Cerebellar cortex (tissue), 1 donor: ENCODE data around the gene ARHGAP24.

Experiments used
- DNase-seq: peaks from one replicate; pipeline ENCODE4 v3.0.0-alpha.2; 2015; ENCODE audit warnings: low spot score

ARHGAP24 gene

DNA sequence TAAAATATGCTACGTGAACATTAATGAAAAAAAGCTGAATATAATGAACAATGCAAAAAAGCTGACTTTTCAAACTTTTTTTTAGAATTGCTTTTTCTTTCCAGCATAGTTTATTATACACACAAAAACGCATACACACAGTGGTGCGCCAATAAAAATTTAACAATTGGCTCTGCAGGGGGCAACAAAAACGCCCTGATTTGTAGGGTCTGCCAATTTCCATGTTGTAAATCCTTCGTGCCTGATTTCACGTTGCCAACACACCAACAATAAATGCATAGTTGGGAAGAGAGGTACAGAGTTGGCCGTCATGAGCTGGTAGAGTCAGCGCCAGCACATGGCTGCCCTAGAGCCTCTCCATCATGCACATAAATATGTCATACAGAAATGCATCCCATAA is 551.8 kb downstream of the ARHGAP24 start:
- DNase-seq = no peak

DNA sequence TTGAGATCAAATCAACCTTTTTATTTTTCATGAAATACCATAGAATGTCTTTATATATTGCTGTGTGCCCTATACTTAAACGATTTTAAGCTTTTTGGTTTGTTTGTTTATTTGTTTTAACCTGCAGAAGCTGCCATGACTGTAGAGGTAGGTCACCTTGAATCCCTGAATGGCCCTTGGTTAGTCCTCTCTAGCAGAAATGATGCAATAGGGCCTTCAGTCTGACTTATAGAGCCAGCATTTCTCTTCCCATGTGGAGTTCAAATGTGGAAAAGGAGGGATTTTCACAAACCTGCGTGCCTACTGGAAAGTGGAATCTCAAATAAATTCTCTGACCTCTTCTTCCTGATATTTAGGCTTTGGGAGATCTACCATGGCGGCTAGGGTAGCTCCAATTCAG is 557.0 kb downstream of the ARHGAP24 start:
- DNase-seq = no peak

DNA sequence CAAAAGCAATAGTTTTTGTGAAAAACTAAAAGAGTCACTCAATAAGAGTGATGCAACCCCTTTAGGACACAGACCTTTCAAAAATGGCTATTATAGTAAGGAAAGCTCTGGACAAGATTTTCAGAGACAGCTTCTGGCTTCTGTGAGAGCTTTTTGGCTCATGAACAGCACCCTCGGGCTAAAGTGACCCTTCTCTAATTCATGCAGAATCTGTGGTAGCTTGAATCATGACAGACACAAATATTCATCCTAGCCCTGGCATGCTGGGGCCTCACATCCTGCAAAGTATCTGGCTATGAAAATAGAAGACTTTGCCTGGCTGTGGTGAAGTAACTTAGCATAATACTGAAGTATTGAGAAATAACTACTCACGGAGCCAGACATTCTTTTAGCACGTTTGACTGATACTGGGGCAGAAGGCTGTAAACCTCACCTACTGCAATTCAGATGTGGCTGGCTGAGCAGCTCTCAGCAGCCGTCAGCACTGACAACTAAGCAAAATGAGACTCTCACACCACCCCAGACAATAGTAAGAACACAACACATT is 557.6 kb downstream of the ARHGAP24 start:
- peak; percentile 46 for DNase-seq

DNA sequence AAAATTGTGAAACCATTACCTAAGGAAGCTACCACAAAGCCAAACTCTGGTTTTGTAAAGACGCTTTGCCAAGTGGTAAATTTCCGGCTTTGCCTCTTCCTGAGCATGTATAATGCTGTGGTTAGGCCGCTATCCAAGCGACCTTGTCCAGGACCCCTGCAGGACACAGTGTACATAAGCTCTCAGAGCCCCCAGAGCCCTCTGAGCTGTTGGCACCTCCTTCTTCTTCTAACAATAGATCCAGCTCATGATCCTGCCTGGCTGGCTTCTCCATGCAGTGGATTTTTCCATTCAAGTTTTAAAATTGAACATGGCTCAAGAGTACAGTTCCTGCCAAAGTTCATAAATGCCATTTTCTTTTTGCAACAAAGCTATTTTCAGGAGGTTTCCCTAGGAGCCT is 558.2 kb downstream of the ARHGAP24 start:
- peak; percentile 64 for DNase-seq

DNA sequence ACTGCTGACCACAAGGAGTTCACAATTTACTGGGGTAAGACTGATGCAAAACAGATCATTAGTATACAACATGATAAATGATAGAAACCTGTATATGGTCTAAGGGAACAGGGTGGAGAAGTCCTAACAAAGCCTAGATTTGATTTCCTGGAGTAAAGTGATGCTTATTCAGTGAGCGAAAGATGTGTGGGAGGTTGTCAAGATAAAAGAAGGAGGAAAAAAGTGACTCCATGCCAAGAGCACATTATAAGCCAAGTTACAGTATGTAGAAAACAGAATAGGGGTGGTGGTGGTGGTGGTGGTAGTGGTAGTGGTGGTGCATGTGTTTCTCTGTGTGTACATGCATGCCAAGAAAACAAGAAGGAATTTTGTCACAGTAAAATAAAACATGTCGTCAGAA is 559.7 kb downstream of the ARHGAP24 start:
- no peak for DNase-seq

DNA sequence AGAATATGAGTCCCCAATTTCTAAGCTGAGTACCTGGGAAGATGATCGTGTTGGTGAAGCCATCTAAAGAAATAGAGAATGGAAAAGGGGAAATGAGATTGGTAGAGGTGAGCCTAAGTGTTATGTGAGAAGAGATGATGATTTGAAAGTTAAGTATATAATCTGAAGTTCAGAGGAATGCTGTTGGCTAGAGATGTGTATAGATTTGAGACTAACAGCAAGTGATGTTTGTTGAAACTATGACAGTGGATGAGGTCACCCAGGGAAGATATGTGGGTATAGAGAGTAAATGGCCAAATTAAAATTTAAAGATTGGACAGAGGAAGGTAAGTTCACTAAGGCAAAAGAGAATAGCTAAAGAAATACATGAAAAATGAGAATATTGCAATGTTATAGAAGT is 560.7 kb downstream of the ARHGAP24 start:
- DNase-seq = no peak

DNA sequence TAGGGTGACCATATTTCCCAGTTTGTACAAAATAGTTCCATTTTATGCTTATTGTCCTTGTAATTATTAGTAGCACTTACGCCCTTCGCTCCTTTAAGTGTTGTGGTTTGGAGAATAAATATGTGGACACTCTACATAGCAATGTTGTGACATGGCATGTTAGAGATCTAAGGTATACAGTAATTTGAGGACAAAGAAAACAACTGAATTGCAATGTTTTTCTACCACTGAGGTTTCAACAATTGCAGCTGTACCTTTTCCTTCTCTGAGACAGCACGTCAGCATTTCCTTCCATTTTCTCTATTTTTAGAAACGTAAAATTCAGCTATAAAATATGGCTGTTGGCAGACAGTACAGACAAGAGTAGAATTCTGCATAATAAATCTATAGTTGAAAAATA is 561.8 kb downstream of the ARHGAP24 start:
- no peak for DNase-seq

DNA sequence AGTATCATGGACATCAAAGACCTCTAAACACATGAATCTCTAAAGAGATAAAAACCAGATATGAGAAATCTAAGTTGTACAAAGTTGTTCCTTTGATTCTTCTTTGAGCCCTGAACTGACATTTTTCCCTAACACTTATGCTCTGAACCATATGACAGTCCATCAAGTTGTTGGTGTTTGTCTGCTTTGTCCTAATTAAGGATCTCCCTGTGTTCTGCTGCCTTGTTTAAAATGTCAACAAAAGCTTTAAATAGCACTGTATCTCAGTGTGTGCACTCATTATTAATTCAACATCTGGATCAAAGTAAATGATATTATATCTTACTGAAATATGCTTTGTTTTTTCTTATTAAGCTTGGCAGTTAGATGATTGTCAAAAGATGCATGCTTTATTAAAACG is 563.1 kb downstream of the ARHGAP24 start:
- DNase-seq = no peak

DNA sequence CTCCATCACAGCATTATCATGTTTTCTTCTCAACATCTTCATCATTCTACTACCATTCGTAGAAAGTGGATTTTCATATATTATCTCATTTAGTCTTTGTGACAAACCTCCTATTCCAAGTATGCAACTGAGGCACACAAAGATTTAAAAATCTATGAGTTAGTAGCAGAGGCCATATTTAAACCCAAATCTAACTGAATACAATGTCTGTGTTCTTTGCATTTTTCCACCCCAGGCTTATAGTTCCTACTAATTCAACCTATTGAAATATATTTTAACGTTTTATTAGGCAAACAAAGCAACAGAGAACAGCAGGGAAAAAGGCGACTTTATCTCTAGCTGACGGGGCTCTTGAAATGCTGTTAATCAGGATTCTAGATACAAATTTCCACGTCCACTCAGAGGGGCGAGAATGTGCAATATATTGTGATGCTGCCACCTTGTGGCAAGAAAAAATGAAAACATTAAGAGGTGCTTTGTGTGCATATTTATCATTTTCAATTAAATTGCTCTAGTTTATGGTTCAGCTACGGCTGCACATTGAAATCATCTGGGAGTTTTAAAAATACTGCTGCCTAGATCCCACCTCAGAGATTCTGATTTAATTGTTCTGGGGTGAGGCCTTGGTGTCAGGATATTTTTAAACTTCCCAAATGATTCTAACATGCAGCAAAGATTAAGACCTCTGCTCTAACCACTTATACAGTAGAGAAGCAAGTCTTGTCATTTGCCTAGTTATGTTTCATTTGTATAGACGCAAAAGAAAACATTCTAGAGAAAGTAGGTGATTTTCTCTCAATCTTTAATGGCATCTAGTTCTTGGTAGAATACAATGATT is 569.0 kb downstream of the ARHGAP24 start:
- DNase-seq = peak; percentile 73

DNA sequence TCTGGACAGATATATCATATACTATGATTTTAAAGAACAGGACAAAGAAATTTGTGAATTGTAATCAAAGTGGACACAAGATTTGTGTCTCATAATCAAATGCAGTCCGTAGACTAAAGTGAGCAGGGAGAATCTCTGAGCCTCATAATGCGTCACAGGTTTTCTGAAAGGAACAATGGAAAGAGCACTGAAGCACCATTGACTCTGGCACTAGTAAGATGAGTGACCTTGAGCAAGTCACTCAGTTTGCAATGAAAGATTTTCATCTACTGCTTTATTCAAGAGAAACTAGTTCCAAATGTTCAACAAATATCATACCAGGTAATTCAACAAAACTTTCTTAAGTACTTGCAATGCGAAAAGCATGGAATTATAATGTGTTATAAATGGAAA is 569.6 kb downstream of the ARHGAP24 start:
- DNase-seq = no peak

DNA sequence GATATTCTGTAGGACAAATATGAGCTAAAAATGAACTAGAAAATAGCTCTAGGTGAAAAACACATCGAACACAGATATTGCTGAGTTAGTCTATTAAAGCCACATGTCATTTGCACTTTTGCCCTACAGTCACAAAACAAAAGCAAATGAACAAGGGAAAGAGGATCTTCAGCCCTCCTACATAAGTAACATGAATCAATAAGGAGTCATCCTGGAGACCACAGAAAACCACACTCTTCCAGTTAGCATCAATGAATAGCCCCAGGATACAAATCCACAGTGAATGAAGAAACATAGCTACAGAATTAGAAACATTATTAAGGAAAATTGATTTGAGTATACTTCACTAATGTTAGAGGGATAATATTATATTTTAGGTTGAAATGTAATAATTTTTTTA is 573.5 kb downstream of the ARHGAP24 start:
- no peak for DNase-seq

DNA sequence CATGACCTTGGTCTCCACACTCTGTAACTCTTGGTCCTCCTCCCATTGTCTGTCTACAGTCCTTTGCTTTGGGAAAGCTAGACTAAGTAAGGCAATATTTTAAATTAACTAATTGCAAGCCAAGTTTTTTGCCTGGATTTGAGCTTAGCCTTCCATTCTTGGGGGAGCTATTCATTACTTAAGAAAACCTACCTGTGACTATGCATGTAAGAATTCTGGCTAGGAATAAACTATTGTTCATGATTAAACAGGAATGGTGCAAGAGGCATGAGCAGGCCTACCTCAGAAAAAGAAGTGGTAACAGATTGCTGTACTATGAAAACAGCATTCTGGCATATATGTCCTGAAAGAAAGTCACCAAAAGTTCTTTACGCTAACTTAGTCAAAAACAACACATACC is 575.5 kb downstream of the ARHGAP24 start:
- no peak for DNase-seq
